Activated CD4-positive, alpha-beta T cell treated with anti-CD3 and anti-CD28 coated beads, Interleukin-2, amount 50 U/mL, for 4 hours (primary cell): ENCODE measurements around the gene ZMYND8.
A peak's percentile ranks its signal among the peaks of the same experiment; 100 is the strongest.
"Not testable (repeated sequence)": the region's sequence is repeated elsewhere in the genome, so short reads cannot be mapped to it uniquely, and the experiment has no call there.

ENCODE experiments used
- DNase-seq, 2 experiments: peaks; one replicate each; pipeline ENCODE4 v3.0.0-alpha.2; 2020

The ZMYND8 gene

DNA sequence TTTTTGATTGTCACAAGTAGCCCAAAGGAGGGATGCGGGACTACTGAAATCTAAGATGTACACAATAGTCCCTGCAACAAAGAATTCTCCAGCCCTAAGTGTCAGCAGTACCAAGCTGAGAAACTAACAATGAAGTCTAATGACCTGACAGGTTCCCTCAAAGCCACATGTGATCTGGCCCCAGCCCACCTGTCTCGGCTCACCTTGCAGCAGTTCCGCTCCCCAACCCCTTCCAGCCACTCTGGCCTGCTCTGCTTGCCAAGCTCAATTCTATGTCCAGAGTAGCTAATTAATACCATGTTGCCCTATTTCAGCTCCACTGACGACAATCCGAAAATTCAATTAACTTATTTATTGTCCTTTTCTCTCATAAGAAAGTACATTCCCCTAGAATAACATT, 72.1 kb downstream of the ZMYND8 start:
- DNase-seq = no peak

- DNase-seq = no peak
These were observed 73.1 kb downstream of the ZMYND8 start for GRCh38 chr20:47283411-47283810.

DNA sequence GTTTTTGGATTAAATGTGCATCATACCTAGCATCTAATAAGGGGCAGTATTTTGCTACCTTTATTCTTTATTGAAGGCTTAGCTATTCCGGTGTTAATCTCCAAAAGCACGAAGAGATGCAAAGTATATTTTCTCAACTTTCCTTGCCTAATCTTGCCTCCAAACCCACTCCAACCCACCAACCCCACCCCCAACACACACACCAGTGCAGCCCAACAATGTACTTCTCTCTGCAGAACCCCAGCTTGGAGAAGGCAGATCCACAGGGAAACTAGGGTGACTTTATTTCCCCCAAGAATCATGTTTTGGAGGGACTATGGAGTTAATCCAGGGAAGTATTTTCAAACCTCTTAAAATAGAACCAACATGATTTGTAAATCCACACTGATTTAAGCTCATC, 73.6 kb downstream of the ZMYND8 start:
- no peak for DNase-seq

DNA sequence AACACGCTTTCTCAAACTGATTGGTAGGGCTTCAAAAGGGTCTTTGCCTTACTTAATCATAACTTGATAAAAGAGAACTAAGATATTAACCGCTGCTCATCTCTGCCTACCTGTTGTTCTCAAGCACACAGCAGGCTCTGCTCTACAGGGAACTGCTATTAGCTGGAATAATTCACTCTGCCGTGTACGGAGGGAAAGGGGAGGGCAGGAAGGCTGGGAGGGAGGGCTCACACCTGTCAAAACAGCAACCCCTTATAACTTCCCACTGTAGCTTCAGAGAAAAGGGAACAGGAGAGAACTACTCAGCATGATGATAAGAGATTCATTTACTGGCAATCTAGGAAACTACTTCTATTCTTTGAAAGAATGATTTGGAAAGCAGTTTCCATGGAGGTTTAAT, 75.1 kb downstream of the ZMYND8 start:
- DNase-seq = no peak

- no peak for DNase-seq
These were observed 75.8 kb downstream of the ZMYND8 start for GRCh38 chr20:47280668-47281067.

- DNase-seq = no peak
These were observed 76.3 kb downstream of the ZMYND8 start for GRCh38 chr20:47280228-47280627.

GRCh38 chr20:47278907-47279348, 77.6 kb downstream of the ZMYND8 start:
- DNase-seq = no peak

DNA sequence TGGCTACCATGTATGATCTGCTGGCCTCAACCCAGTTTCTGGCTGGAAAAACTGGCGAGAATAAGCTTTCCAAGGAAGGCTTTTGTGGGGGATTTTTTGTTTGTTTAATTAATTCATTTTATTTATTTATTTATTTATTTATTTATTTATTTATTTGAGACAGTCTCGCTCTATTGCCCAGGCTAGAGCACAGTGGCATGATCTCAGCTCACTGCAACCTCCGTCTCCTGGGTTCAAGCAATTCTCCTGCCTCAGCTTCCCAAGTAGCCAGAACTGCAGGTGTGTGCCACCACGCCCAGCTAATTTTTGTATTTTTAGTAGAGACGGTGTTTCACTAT, 79.0 kb downstream of the ZMYND8 start:
- not testable (repeated sequence) for DNase-seq

DNA sequence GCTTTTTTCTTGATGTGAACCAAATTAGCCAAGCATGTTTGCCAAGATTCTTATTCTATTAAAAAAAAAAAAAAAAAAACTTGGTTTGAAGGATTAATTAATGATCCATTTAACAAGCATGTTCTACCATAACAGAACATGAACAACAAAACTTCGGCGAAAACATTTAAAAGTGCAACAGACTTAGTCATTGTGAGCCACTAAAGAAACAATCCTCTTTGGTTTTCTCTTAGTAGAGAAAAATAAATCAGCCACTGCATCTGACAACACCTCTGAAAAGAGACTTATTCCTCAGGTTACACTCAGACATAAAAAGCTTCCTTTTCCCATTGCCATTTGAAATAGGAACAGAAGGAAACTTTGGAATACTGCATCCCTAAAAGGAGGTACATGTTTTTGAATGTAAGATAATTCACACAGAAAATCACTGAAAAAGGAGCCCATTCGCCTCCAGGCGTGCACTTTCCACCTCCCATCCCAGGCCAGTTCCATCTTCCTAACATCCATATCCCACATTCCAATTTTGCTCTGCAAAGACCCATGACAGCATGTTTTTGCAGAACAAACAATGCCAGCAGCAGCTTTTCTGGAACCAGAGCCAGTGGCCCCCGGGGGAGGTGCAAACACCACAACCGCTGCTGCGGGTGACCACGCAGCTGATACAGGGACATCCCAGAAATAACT, 79.5 kb downstream of the ZMYND8 start:
- DNase-seq = no peak

GRCh38 chr20:47276251-47276650, 80.2 kb downstream of the ZMYND8 start:
- no peak for DNase-seq

DNA sequence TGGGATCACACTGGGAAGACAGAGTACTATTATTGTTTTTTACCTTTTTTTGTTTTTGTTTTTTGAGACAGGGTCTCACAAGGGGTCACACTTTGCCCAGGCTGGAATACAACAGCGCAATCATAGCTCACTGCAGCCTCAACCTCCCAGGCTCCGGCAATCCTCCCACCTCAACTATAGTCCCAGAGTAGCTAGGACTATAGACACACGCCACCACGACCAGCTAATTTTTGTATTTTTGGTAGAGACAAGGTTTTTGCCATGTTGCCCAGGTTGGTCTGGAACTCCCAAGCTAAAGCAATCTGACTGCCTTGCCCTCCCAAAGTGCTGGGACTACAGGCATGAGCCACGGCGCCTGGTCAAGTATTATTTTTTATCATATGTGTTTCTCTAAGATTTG, 81.0 kb downstream of the ZMYND8 start:
- DNase-seq = no peak

DNA sequence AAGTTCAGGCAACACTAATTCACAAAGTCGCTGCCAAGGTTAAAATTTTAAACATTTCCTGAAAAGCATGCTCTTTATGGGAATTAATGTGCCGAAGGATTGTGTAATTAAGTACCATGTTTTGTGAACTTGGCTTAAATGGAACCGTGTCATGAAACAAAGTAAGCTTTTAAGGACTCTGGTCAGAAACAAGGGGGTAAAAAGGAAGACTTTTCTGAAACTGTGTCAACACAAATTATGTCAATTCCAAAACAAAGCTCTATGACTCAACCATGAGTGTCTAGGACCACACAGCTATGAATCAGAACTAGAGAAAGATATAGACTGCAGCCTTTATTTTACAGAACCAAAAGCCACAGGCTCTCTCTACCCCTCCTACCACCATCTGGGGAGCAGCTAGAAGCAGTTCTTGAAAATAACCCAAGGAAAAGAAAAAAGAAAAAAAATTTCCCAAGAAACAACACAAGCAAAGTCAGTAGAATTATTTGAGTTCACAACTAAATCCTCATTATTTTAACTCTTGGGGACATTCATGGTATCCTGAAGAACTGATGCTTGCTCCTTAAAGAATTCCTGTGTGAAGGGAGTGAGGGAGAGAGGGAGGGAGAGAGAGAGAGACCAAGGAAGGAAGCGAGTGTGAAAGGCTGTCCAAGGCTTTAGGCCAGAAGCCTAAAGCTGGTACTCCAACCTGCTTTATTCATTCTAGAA, 81.9 kb downstream of the ZMYND8 start:
- DNase-seq = peak in 1 of 2 experiments; percentile 9

- DNase-seq = no peak
These were observed 82.8 kb downstream of the ZMYND8 start for GRCh38 chr20:47273591-47274235.

DNA sequence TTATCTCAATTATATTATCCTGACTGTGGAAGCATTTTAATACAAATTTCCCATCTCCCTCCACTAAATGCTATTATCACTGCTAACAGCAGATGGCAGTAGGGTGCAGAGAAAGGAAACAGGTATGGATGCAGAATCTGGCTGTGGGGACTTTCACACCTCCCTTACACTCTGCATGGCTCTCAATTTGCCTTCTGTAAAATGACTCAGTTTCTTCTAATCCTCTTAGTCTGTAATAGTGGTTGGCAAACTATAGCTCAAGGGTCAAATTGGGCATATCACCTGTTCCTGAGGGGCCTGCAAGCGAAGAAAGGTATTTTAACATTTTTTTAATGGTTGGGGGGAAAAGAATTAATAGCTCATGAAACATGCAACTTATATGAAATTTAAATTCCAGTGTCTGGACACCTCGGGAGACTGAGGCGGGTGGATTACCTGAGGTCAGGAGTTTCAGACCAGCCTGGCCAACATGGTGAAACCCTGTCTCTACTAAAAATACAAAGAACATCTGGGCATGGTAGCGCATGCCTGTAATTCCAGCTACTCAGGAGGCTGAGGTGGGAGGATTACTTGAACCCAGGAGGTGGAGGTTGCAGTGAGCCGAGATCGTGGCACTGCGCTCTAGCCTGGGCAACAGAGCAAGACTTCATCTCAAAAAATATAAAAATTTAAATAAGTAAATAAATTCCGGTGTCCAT, 83.5 kb downstream of the ZMYND8 start:
- peak; percentile 23 to 26 for DNase-seq

DNA sequence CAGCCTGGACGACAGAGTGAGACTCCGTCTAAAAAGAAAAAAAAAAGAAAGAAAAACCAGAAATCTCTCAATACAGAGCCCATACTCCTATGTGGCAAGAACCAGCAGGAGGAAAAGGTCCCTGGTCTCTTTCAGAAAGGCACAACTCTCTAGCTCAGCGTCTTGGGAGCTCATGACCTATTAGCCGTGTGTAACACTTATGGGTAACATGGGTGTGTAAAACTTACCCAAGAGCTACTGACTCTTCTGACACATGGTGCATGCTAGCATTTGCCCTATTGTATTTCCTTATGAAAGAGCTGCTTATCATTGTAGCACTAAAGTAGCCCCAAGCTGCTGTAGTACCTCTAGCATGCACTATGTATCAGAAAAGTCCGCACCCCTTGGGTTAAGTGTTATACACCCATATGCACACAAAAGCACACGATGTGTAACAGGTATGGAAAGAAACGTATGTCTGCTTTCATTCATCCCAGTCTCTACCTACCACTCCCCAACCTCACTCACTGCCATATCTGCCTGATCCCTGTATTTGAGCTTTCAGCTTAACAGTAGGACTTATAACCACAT, 85.4 kb downstream of the ZMYND8 start:
- no peak for DNase-seq

- no peak for DNase-seq
These were observed 87.0 kb downstream of the ZMYND8 start for GRCh38 chr20:47269309-47270165.

DNA sequence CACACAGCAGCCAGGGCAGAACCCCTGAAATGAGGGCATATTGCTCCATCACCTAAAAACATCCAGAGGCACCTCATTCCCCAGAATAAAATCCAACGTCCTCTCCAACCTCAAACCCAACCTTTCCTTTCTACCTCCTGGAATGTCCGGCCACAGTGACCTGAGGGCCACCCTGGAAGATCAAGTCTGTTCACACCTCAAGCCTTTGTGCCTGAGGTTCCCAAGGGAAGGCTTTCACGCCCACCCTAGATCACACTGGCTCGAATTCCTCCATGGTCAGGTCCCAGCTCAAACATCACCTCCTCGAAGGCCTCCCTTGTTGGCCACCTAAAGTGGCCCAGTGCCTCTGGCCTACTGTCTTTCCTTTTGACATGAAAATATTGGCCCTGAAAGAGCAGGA, 88.9 kb downstream of the ZMYND8 start:
- no peak for DNase-seq

DNA sequence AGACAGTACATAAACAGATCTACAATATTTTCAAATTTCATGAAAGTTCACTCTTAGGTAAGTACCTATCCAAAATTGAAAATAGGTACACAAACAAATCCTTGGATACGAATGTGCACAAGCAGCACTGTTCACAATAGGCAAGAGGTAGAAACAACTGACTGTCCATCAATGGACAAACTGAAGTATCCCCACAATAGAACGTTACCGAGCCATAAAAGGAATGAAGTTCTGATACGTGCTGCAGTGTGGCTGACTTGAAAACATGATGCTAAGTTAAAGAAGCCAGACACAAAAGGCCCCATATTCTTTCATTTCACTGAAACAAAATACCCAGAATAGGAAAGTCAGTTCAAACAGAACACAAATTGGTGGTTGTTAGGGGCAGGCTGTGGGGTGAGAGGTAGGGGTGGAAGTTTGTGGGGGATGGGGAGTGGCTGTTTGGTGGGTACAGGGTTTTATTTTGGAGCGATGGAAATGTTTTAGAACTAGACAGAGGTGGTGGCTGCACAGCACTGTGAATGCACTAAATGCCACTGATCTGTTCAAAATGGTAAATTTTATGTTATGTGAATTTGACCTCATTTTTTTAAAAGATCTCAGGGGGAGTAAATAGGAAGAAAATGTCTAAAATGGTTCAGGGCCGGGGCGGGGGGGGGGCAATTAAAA, 89.5 kb downstream of the ZMYND8 start:
- no peak for DNase-seq

GRCh38 chr20:47265984-47266383, 90.5 kb downstream of the ZMYND8 start:
- no peak for DNase-seq

- no peak for DNase-seq
These were observed 91.3 kb downstream of the ZMYND8 start for GRCh38 chr20:47265214-47265613.

- DNase-seq = not testable (repeated sequence)
These were observed 92.2 kb downstream of the ZMYND8 start for GRCh38 chr20:47264137-47264769.
